Activated naive CD4-positive, alpha-beta T cell (primary cell): ENCODE data around the gene SLC25A53.
A peak's percentile ranks its signal among the peaks of the same experiment; 100 is the strongest.
"Not testable (repeated sequence)": the region's sequence is repeated elsewhere in the genome, so short reads cannot be mapped to it uniquely, and the experiment has no call there.

Source experiments
- DNase-seq, 4 experiments: peaks; one replicate each; lab custom pipeline; 2025; lab: John Stamatoyannopoulos, UW

Gene SLC25A53

DNA sequence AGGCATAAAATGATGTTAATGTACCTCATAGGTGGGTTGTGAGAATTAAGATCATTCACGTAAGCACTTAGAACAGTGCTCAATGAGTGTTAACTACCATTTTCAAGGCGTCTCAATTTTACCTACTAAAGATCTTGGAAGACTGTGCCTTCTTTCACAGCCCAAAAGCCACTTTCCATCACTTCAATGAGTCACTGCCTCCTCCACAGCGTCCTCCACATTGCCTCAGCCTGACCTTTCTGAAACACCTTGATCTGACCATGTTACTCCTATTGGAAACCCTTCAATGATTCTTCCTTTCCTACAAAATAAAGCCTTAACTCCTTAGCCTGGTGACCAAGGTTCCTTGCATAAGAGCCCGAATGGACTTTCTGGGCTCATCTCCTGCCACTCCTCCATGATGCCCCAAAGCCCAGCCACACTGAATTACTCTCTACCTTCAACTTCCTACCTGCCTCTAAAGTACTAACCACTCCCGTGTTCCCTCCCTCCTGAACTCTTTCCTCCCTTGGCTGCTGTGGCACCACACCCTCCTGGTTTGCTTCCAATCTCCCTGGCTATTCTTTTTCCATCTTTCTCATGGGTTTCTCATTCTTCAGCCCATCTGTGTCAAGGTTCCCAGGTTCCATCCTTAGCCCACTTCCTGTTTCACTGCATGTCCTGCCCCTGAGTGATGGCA lies 22.1 kb downstream of the SLC25A53 start:
- no peak for DNase-seq

DNA sequence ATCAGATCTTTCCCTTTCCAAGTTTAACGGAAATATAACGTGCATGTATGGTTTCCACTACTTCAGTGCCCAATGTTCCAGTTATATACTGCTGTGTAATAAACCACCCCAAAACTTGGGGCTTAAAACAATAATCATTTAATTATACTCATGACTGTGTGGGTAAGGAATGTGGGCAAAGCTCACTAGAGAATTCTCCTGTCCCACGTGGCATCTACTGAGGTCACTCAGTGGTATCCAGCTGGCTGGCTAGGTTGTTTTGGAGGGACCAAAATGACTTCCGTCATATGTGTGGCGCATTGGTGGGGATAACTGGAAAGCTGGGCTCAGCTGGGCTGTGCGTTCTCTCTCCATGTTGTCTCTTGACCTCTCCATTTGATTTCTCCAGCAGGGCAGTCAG lies 26.0 kb downstream of the SLC25A53 start:
- DNase-seq = no peak

DNA sequence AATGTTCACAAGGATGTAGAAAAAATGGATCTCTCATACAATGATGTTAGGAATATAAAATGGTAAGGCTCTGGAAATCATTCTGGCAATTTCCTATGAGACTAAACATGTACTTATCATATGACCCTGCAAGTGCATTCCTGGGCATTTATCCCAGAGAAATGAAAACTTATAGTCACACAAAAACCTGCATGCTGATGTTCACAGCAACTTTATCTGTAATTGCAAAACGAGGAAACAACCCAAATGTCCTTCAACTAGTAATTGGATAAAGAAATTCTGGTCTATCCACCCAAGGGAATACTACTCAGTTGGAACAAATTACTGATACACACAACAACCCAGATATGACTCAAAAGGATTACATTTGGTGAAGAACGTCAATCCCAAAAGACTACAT lies 30.0 kb downstream of the SLC25A53 start:
- no peak for DNase-seq

DNA sequence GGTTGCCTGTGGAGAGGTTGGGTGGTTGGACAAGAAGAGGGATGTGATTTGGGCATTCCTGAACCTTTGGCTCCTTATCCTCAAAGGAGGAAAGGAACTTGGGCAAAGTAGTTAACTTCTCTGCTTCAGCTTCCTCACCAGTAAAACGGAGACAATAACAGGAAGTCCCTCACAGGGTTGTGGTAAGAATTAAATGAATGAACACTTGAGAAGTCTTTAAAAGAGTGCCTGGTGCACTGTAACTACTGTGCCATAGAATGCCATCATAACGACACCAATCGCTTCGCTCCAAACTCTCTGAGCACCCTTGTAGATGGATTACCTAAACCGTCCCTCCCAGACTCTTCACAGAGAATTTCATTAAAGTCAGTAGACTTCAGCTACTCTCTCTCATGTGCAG lies 34.0 kb downstream of the SLC25A53 start:
- DNase-seq = no peak

DNA sequence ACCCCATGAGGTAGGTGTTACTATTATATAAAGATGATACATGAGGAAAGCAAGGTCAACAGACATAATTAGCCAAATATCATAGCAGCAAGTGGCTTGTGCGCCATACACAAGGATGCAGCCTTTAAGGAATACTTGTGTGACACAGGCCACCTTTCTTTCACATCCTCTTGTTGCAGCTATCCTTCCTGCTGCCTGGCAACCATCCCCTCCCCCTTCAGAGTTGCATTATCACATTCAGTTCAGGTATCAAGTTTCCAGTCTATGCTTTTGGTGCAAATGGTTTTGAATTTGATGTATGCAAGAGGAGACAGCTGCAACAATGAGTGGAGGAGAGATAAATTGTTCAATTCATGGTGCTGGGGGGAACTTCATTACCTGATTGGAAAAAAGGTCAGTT lies 38.0 kb downstream of the SLC25A53 start:
- DNase-seq = no peak

DNA sequence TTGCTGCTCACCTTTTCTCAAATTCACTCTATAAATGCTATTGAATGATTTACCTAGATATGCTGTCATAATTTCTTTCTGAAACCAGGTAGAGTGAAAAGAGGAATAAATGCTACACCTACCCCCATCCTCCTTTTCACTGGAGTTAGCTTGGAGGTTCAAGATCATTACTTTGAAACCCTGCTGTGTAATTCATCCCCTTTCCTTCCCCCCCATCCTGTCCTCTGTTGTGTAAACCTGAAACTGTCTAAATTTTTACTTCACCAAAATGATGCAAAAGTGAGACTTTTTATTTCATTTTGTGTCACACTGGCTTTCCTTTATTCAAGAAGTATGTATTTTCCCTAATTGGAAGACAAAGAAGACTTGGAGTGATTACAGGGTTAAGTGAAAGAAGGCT lies 39.0 kb downstream of the SLC25A53 start:
- no peak for DNase-seq

DNA sequence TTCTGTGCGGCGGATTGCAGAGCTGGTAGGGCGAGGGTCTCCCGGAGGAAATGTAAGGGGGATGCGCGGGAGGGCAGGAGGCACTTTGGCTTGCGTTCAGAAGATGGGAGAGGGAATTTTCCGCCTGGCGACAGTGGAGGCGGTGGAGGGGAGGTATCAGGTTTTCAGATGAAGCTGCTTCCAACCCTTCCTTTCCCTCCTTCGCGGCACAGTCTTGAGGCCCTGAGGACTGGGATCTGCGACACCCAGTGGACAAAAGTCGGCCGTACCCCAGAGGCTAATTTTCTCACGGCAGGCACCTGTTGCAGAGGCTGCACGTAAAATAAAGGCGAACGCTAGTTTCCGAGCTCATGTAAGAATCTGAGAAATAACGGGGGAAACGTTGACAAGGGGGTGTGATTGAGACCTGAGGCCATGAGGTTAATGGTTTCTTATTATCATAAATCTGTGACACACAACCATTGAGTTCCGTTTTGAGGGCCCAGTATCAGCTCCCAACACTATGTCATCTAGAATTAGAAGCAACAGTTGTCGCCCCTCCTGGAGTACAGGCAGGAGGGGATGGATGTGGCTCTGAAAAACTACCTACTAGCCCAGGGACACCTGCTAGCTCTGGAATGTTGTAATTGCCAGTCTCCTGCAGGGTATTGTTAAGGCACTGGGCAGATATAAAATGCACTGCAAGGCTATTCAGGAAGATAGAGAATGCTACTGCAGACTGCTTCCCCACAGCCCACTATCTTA lies 43.4 kb downstream of the SLC25A53 start:
- DNase-seq = peak in 3 of 4 experiments; percentile 12 to 18 (median 14)

DNA sequence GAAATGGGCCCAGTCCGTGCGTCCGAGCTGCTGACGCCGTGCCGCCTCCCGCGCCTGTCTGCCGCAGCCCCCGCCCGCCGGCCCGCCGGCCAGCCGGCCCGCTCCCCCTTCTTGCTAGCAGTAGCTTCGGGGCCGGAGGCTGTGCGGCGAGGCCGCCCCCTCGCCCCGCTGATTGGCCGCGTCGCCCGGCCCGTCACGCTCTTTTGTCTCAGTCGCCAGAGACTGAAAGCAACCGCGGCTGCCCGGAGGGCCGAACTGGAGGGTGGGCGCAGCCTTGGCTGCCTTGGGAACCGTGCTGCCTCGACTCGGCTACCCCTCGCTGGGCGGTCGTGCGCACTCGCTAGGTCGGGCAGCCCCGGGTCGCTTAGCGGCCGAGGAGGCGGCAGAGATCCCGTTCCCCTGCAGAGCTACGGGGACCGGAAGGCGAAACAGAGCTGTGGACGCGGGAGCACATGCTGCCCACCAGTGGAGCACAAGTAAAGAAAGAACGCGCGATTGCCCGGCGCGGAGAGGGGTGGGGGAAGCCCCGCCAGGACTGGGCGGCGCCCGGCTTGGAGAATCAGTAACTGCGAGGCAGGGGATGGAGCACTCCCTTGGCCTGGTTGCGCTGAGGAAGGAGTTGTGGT lies 44.4 kb downstream of the SLC25A53 start, which contains the start of gene ZCCHC18:
TSS of gene ZCCHC18 (plus strand) at position 198 of the 626 bp plus-strand sequence. CDS start 1,589 bp downstream, outside the sequence.
- no peak for DNase-seq

DNA sequence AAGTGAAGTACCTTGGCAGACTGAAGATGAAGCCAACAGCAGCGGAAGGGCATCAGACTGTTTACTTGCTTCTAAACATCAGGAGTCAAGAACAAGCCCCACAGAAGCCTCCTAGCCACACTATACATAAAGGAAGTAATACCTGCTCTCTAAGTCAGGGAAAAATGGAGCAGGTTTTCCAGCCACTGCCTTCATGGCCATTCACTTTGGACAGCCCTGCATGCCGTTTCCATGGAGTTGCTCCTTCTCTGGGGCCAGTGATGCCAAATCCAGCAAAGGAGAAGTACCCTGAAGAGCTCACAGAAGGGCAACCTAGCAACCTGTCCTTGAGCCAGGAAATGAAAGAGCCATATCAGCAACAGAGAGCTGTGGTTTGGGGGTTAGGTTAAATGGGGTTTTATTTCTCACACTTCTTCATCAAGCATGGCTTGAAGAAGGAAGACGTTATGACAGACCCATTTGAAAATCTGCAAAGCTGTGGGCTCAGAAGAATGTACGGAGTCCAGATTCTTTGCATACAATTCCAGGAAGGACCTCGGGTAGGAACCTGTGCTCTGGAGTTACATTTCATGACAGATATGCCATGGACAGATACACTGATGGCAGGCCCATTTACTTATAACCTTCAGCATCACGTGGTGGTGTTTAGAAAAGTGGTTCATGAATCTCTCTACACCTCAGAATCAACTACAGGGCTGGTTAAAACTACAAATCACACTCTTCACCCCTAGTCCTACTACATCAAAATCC lies 46.1 kb downstream of the SLC25A53 start:
- DNase-seq = not testable (repeated sequence)

DNA sequence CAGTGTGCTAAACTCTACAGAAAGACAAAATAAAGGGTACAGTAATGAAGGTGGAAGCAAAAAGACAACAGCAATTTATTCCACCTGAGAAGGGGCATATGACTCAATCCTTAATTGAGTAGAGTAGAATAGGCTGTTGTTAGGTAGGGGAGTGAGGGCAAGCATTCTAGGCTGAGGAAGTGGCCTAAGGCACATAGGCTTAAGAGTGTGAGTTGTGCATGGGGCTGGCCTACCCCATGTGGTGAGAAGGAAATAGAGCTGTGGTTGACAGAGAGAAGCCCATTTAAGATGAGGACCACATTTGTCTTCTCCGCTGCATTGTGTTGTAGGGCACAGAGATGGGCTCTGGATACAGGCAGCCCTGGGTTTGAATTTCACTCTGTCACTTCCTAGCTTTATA lies 47.9 kb downstream of the SLC25A53 start:
- DNase-seq = no peak

DNA sequence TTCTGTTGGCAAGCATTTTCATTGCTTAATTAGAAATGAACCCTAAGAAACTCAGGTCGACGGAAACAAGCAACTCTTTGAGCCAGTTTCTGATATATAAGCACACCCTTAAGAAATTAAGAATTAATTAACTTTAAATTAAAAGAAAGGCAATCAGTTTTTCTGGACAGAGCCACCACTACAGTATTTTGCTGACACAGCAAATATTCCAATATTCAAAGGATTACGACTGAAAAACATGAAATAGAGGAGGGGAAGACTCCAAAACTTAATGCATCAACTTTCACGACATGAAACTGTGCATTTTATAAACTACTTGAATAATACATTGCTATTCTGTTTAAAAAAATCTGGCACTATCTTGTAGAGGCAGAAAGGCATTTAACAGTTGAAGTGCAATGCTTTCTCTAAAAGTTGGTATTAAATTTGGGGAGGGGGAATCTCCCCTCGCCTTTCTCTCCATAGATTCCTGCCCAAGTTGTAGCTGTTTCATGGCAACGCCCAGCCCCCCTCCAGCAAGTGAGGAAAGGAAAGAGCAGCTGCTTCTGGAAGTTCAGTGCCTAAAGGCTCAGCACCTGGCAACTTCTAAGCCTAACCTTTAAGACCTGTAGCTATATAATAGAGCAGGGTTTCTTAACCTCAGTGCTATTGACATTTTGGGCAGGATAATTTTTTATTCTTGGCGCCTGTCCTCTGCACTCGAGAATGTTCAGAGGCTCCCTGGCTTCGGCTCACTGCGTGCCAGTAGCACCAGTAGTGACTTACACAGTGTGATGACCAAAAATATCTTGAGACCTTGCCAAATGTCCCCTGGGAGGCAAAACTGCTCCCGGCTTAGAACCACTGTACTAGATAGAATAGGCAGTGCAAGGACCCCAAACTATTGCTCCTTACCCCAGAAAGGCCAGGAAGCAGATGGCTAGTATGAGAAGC lies 51.2 kb downstream of the SLC25A53 start:
- DNase-seq = no peak

DNA sequence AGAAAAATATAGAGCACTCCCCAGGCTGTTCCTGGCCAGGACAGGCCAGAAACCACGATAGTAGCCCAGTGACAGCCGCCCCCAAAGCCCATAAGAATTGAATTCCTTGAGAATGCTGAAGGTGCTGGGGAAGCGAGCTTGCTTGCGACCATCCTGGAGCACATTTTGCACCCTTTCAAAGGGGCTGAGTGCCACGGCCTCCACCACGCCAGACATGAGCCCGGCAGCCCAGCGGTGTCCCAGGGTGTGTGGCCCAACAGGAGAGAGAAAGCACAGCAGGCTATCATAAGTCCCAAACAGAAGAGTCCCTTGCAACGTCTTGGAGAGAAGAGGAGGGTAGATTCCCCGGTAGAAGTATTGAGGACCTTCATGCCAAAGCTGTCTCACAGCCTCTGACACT lies 52.1 kb downstream of the SLC25A53 start:
- DNase-seq = no peak

DNA sequence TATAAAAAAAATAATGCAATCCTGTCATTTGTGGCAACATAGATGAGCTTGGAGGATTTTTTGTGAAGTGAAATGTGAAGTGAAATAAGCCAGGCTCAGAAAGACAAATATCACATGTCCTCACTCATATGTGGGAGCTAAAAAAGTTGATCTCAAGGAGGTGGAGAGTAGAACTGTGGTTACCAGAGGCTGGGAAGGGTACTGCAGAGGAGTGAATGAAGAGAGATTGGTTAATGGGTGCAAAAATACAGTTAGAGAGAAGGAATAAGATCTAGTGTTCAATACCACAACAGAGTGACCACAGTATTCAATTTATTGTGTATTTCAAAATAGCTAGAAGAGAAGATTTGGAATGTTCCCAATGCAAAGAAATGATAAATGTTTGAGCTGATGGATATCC lies 57.9 kb downstream of the SLC25A53 start:
- no peak for DNase-seq

DNA sequence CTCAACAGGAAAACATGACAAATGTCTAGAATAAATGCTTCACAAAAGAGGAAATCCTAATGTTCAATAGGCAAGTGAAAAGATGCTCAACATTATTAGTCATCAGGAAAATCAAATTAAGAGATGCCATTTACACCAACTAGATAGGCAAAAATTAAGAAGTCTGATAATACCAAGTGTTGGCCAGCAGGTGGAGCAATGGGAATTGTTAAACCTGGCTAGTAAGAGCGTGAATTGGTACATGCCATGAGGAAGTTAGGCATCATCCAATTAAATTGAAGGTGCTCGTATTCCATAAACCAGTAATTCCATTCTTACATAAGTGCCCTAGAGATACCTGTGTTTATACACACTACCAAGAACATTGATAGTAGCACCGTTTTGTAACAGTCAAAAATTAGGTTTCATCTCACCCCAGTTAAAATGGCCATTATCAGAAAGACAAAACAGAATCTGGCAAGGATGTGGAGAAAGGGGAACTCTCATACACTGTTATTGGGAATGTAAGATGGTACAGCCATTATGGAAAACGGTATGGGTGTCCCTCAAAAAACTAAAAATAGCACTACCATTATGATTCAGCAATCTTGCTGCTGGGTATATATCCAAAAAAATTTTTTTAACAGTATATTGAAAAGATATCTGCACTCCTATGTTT lies 58.5 kb downstream of the SLC25A53 start:
- DNase-seq = peak in 2 of 4 experiments; percentile 1 to 6

DNA sequence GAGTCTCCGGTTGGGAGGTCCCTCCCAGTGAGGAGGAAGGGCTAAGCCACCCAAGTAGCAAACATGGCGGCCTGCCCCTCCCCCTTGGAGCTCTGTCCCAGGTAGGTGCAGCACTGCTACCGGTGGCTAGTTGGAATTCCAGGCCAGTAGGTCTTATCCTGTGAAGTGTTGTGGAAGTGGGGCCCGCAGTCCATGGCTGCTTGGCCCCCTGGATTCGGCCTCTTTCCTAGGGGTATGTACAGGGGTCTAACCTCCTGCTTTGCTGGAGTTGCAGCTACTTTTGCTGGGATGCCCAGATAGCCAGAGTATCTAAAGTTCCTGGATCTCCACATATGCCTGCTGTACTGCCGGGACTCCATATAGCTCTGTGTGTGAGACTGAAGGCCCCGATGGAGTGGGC lies 70.9 kb downstream of the SLC25A53 start:
- no peak for DNase-seq

DNA sequence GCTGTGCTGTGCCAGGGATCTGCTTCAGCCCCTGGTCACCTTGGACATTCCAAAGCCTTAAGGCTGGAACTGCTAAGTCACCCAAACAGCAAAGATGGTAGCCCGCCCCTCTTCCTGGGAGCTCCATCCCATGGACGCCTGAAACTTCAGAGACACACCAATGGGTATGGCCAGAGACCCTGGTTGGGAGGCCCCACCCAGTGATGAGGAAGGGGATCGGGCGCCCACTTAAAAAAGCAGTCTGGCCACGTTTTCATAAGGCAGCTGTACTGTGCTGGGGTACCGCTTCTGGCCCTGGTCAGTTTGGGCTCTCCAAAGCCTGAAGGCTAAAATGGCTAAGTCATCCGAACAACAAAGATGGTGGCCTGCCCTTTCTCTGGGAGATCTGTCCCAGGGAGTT lies 71.3 kb downstream of the SLC25A53 start:
- no peak for DNase-seq

DNA sequence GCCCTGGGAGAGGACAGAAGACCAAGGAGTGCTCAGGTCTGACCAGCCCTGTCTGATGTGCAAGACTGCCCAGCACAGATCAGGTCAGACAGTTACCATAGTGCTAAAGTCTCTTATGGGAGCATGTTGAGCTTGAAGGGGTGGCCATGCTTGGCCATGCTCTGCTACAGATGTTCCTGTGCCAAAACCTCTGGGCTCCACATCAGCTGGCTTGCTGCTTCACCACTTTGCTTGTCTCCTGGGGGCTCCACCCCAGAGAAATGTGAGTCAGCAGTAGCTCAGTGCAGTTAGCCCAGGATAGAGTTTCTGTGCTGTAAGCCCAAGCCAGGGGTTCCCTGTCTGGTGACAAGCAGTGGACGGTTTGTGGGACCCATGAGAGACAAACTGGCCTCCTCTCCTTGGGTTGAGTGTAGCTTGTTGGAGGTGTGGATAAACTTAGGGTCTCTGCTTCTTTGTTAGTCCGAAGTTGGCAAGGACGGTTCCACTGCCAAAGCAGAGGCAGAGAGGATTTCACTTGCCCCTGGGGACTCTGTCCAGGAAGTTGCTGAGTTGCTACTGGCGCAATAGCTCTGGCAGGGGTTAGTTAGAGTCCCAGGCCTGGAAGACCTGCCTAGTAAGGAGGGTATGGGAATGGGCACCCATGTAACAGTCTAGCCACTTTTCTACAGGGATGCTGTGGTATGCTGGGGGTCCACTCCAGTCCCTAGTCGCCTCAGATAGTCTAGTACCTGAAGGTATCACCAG lies 72.1 kb downstream of the SLC25A53 start:
- no peak for DNase-seq

DNA sequence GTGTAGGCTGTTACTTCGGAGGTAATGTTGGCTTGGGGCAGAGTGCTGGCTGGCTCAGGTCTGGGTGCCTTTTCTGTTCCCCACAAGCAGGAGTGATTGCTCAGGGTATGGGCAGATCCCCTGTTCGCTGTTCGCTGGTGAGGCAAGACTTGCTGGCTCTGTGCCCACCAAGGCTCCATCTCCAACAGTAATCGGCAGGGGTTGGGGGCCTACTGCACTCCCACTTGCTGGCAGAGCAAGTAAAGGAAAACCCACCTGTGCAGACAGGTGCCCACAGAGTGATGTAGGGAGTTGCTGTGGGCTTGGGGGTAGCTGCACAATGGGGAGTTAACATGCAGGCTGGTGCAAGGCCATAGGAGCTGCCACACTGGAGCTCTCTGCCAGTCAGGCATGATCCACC lies 72.7 kb downstream of the SLC25A53 start:
- no peak for DNase-seq

DNA sequence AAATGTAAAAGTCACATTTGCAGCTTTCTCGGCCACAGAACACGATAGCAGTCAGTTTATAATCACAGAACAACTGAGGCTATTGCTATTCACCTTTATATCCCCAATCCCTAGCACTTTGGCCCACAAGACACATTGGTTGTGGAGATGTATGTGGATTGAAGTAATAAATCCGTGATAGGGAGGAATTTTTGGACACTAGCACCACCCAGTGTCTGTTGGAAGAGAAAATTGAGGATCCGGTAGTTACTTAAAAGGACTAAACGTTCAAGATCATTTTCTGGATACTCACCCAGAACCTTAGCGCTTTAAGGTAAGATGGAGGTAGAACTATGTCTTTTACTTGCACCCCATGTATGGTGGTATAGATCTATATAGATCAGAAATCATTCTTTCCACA lies 79.0 kb downstream of the SLC25A53 start:
- not testable (repeated sequence) for DNase-seq
